Large intestine (tissue), 3 donors: ENCODE data around the gene SNCG. TPM values are rescaled to one million over a fixed set of nuclear protein-coding genes. Genes with fewer than 3 reads are reported as not detected.

Experiments used
- DNase-seq, 2 donors: peaks; one replicate each; pipeline versions ENCODE4 v3.0.0 to v3.0.0-alpha.2; 2013
- H3K27ac ChIP-seq: one replicate; pipeline ENCODE4 v1.5.1; 2013; ENCODE audit warnings: low read length
- H3K27me3 ChIP-seq: 2 replicates; pipeline ENCODE4 v1.6.1; 2013; ENCODE audit warnings: low read length; ENCODE audit not compliant: control insufficient read depth, insufficient read depth
- H3K36me3 ChIP-seq: 2 replicates; pipeline ENCODE4 v1.6.1; 2013; ENCODE audit warnings: low read length; ENCODE audit not compliant: control insufficient read depth, insufficient read depth
- H3K4me1 ChIP-seq: one replicate; pipeline ENCODE4 v1.6.1; 2013; ENCODE audit warnings: low read length; ENCODE audit not compliant: control insufficient read depth, insufficient read depth
- H3K4me3 ChIP-seq: one replicate; pipeline ENCODE4 v1.5.1; 2013; ENCODE audit warnings: low read length
- H3K9me3 ChIP-seq: one replicate; pipeline ENCODE4 v1.6.1; 2013; ENCODE audit warnings: mild to moderate bottlenecking, low read depth, low read length, moderate library complexity; ENCODE audit not compliant: control insufficient read depth
- WGBS: methylation state at CpG from one replicate; pipeline ENCODE4 v1.1.5; 2013; ENCODE audit warnings: low lambda C conversion rate; ENCODE audit not compliant: insufficient coverage; 5-methylcytosine and 5-hydroxymethylcytosine counted together
- polyA plus RNA-seq: library from polyadenylated mRNA; unstranded; fragments of 120-200 nt; gene quantifications from one replicate; pipeline ENCODE4 v1.2.1, GENCODE V29; 2013

Gene SNCG
- polyA plus RNA-seq, 1 donor, result 16.6 TPM

DNA sequence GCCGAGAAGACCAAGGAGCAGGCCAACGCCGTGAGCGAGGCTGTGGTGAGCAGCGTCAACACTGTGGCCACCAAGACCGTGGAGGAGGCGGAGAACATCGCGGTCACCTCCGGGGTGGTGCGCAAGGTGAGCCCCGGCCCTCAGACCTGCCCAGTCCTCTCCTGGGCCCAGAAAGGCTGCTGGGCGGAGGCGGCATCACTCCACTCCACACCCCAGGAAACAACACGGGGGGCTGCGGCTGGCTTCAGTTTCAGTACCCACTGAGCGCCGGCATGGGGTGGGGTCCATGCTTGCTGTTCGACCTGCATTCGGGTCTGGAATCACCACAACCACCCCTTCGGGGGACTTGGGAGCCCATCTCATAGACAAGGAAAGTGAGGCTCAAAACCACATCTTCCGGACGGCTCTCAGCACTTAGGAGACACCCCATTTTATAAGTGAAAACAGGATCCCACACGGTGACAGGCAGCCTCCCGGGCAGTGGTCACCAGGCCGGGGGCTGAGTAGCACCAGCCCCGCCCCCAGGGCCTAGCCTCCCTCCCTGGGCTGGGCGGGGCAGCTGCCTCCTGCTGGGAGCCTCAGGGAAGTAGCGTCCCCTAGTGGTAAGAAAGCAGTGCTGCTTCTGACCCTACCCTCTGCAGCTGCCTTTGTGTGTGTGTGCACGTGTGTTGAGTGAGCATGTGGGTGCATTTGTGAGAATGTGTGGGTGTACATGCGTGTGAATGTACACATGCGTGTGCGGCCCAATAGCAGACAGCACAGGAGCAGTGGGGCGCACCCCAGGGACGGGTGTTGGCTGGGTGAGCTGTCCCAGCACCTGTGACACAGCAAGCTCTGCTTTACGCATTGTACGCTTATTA lies 1.8 kb downstream of the SNCG start:
- Histone ChIP-seq H3K27me3 (no peaks in the 10 kb centered on the region), H3K36me3 (no peaks in the 10 kb centered on the region), H3K4me1 (peaks cover 7% of the 10 kb centered on the region), H3K9me3 (no peaks in the 10 kb centered on the region), H3K27ac (no peak overlapping the region), H3K4me3 (no peak overlapping the region)
- peak in 1 of 2 donors; percentile 48 for DNase-seq
- WGBS, result no CpG with 5 or more reads among the region's 37 CpGs

- H3K4me3 ChIP-seq, result no peak overlapping the region
- DNase-seq, result no peak
- H3K27me3 ChIP-seq, result no peaks in the 10 kb centered on the region
- H3K9me3 ChIP-seq, result no peaks in the 10 kb centered on the region
- H3K4me1 ChIP-seq, result peaks cover 7% of the 10 kb centered on the region
- WGBS, result no CpG with 5 or more reads among the region's 9 CpGs
- no peaks in the 10 kb centered on the region for H3K36me3 ChIP-seq
- H3K27ac ChIP-seq, result no peak overlapping the region
Measured at GRCh38 chr10:86960863-86961434, 2.5 kb downstream of the SNCG start.

- no CpG with 5 or more reads among the region's 12 CpGs for WGBS
- H3K9me3 ChIP-seq, result no peaks in the 10 kb centered on the region
- no peaks in the 10 kb centered on the region for H3K27me3 ChIP-seq
- H3K27ac ChIP-seq, result no peak overlapping the region
- H3K4me1 ChIP-seq, result peaks cover 10% of the 10 kb centered on the region
- no peaks in the 10 kb centered on the region for H3K36me3 ChIP-seq
- H3K4me3 ChIP-seq, result no peak overlapping the region
- DNase-seq, result no peak
Measured at GRCh38 chr10:86961481-86962091, 3.2 kb downstream of the SNCG start.

DNA sequence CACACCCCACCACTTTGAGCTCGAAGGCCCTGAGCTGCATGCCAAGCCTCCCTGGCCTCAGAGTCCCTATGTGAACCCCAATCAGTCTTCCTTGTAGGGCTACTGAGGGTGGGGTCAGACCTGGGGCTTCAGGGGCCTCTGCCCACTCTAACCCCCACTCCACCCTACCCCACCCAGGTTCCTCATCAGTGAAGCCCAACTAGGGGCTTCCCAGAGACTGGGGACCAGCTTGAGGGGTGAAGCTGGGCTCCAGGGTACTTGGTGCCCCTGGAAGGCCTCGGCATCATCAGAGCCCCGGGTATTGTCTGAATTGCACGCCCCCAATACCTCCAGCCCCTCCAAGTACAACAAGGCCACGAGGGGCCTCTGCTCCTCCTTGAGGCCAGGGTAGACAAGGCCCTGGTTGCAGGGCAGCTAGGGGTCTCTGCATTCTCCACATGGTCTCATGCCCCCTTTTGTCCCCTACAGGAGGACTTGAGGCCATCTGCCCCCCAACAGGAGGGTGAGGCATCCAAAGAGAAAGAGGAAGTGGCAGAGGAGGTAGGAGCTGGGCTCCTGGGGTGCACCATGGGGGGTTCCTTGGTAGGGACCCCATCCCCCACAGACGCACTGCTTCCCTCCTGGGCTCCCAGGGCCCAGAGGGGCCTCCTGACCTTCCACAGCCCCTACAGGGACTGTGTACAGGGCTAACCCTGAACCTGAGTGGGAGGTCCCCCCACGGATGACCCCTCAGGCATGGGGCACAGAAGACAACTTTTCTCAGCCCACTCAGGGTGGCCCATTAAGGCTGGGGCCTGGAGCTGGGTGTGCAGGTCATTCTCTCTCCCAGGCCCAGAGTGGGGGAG lies 4.0 kb downstream of the SNCG start:
- Histone ChIP-seq H3K36me3 (no peaks in the 10 kb centered on the region), H3K27ac (no peak overlapping the region), H3K4me3 (no peak overlapping the region), H3K27me3 (no peaks in the 10 kb centered on the region), H3K4me1 (peaks cover 17% of the 10 kb centered on the region), H3K9me3 (no peaks in the 10 kb centered on the region)
- no peak for DNase-seq
- WGBS, result no CpG with 5 or more reads among the region's 7 CpGs

GRCh38 chr10:86962981-86963310 lies 4.5 kb downstream of the SNCG start:
- peaks cover 23% of the 10 kb centered on the region for H3K4me1 ChIP-seq
- WGBS, result no CpG with 5 or more reads among the region's 7 CpGs
- H3K27me3 ChIP-seq, result peaks cover under 1% of the 10 kb centered on the region
- no peak overlapping the region for H3K4me3 ChIP-seq
- no peaks in the 10 kb centered on the region for H3K36me3 ChIP-seq
- no peak for DNase-seq
- H3K9me3 ChIP-seq, result no peaks in the 10 kb centered on the region
- no peak overlapping the region for H3K27ac ChIP-seq

- no peak for DNase-seq
- H3K4me1 ChIP-seq, result peaks cover 28% of the 10 kb centered on the region
- no peak overlapping the region for H3K4me3 ChIP-seq
- no peaks in the 10 kb centered on the region for H3K9me3 ChIP-seq
- H3K36me3 ChIP-seq, result no peaks in the 10 kb centered on the region
- H3K27me3 ChIP-seq, result peaks cover 5% of the 10 kb centered on the region
- H3K27ac ChIP-seq, result no peak overlapping the region
- no CpG with 5 or more reads among the region's 12 CpGs for WGBS
Measured at GRCh38 chr10:86963341-86963919, 5.0 kb downstream of the SNCG start.

GRCh38 chr10:86964061-86964846 lies 5.9 kb downstream of the SNCG start:
- Histone ChIP-seq H3K27me3 (peaks cover 14% of the 10 kb centered on the region), H3K4me3 (no peak overlapping the region), H3K4me1 (peaks cover 35% of the 10 kb centered on the region), H3K36me3 (no peaks in the 10 kb centered on the region), H3K27ac (no peak overlapping the region), H3K9me3 (no peaks in the 10 kb centered on the region)
- no CpG with 5 or more reads among the region's 13 CpGs for WGBS
- no peak for DNase-seq

DNA sequence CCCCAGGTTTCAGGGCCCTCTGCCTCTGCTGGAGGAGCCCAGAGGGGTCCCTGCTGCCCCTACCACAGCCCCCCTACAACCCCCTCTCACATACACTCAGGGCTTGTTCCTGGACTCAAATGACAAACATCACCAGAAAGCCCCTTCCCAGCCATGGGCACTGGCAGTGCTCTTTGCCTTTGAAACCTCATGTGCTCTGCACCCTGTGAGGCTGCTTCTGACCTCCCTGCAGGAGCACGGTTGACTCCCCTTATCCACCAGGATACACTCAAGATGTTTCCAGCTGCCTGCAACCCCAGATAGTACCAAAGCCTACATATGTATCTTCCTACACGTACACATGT lies 6.4 kb downstream of the SNCG start:
- H3K9me3 ChIP-seq, result no peaks in the 10 kb centered on the region
- no peak overlapping the region for H3K27ac ChIP-seq
- H3K4me1 ChIP-seq, result peaks cover 34% of the 10 kb centered on the region
- no peak overlapping the region for H3K4me3 ChIP-seq
- WGBS, result no CpG with 5 or more reads among the region's 2 CpGs
- H3K36me3 ChIP-seq, result no peaks in the 10 kb centered on the region
- no peak for DNase-seq
- peaks cover 15% of the 10 kb centered on the region for H3K27me3 ChIP-seq

DNA sequence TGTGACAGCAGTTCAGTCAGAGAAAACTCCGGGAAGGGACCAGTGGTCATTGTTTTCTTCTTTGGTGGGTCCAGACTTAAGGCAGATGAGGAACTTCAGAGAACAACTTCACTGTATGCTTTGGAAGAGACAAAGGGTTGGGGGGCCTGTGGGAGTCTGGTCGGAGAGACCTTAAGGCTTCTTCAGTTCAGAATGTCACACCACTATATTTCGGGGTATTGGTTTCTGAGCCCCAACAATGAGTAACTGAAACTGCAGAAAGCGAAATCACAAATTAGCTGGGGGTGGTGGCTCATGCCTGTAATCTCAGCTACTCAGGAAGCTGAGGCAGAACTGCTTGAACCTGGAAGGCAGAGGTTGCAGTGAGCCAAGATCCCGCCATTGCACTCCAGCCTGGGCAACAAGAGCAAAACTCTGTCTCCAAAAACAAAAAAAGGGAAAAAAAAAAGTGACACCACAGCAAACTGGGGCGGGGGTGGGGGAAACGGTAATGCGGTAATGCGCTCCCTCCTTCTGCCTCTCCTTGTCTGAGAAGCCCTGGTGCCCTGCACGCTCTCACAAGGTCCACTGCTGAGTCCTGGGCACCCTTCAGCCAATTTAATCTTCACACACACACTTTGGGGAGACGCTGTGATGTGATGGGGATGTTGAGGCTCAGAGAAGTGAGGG lies 7.7 kb downstream of the SNCG start:
- Histone ChIP-seq H3K4me1 (peaks cover 43% of the 10 kb centered on the region), H3K36me3 (no peaks in the 10 kb centered on the region), H3K27me3 (peaks cover 22% of the 10 kb centered on the region), H3K9me3 (no peaks in the 10 kb centered on the region), H3K4me3 (no peak overlapping the region), H3K27ac (no peak overlapping the region)
- DNase-seq, result no peak
- no CpG with 5 or more reads among the region's 11 CpGs for WGBS
